K562 (cell line): ENCODE data around the gene SLC12A9. TPM values are rescaled to one million over a fixed set of nuclear protein-coding genes. Genes with fewer than 3 reads are reported as not detected.

Source experiments
- ARID3A ChIP-seq: IDR thresholded peaks from 2 replicates; pipeline ENCODE4 v1.6.1; 2012; ENCODE audit warnings: low read depth, low read length, improper control_type of control experiment, borderline replicate concordance
- ASH1L ChIP-seq: fragments of 450-650 bp; IDR thresholded peaks from 2 replicates; pipeline ENCODE4 v1.6.1; 2018; ENCODE audit warnings: borderline replicate concordance, mild to moderate bottlenecking, low read depth; ENCODE audit not compliant: partially characterized antibody
- CC2D1A ChIP-seq: fragments of 450-650 bp; IDR thresholded peaks from 2 replicates; pipeline ENCODE4 v1.6.1; 2017; ENCODE audit warnings: mild to moderate bottlenecking
- KLF6 ChIP-seq: fragments of 250-450 bp; sonication (Bioruptor Pico); IDR thresholded peaks from 2 replicates; pipeline ENCODE4 v1.4.0; 2020; ENCODE audit warnings: mild to moderate bottlenecking, moderate library complexity, borderline replicate concordance
- MAFG ChIP-seq: fragments of 450-650 bp; conservative IDR thresholded peaks from 2 replicates; pipeline ENCODE4 v1.6.1; 2016; ENCODE audit warnings: missing genetic modification characterization, missing compliant biosample characterization
- NBN ChIP-seq: fragments of 450-650 bp; IDR thresholded peaks from 2 replicates; pipeline ENCODE4 v1.6.1; 2016; ENCODE audit warnings: low read depth, mild to moderate bottlenecking
- RBM15 ChIP-seq: fragments of 200-400 bp; formaldehyde crosslinking; IDR thresholded peaks from 2 replicates; pipeline ENCODE4 v1.6.1; 2018; ENCODE audit warnings: mild to moderate bottlenecking, low read length, moderate library complexity; ENCODE audit not compliant: insufficient read depth
- SIRT6 ChIP-seq: IDR thresholded peaks from one replicate; pipeline ENCODE4 v1.6.1; 2012; ENCODE audit warnings: low read depth, mild to moderate bottlenecking, control low read depth, inconsistent platforms, low read length, moderate library complexity
- SMARCC2 ChIP-seq: fragments of 450-650 bp; IDR thresholded peaks from 2 replicates; pipeline ENCODE4 v1.6.1; 2017; ENCODE audit warnings: antibody characterized with exemption, moderate library complexity, mild to moderate bottlenecking, low read depth
- TGIF2 ChIP-seq: sonication (generic); formaldehyde crosslinking; IDR thresholded peaks from 2 replicates; pipeline ENCODE4 v1.8.1; 2022; ENCODE audit warnings: mild to moderate bottlenecking, missing genetic modification reagents, moderate library complexity
- ZBTB1 ChIP-seq: sonication (generic); formaldehyde crosslinking; IDR thresholded peaks from 2 replicates; pipeline ENCODE4 v1.8.1; 2023; ENCODE audit warnings: missing genetic modification reagents, low read depth, mild to moderate bottlenecking, borderline replicate concordance
- ZBTB26 ChIP-seq: fragments of 450-650 bp; formaldehyde crosslinking; IDR thresholded peaks from 2 replicates; pipeline ENCODE4 v1.4.0; 2022; ENCODE audit warnings: missing genetic modification characterization
- ZBTB34 ChIP-seq: fragments of 250-450 bp; sonication (Bioruptor Pico); IDR thresholded peaks from 2 replicates; pipeline ENCODE4 v1.8.0; 2021; ENCODE audit warnings: mild to moderate bottlenecking, moderate library complexity
- ZNF140 ChIP-seq: fragments of 250-450 bp; sonication (Bioruptor Pico); IDR thresholded peaks from 2 replicates; pipeline ENCODE4 v1.8.0; 2021; ENCODE audit warnings: moderate library complexity, mild to moderate bottlenecking, inconsistent platforms
- ZNF175 ChIP-seq: fragments of 200-800 bp; sonication (Bioruptor generic); IDR thresholded peaks from 2 replicates; pipeline ENCODE4 v1.6.1; 2016; ENCODE audit warnings: low read depth, mild to moderate bottlenecking, missing genetic modification characterization, missing compliant biosample characterization
- ZNF224 ChIP-seq: sonication (generic); formaldehyde crosslinking; IDR thresholded peaks from 2 replicates; pipeline ENCODE4 v1.8.0; 2022; ENCODE audit warnings: mild to moderate bottlenecking, missing genetic modification reagents
- ZNF354B ChIP-seq: fragments of 250-450 bp; sonication (Bioruptor Pico); IDR thresholded peaks from 2 replicates; pipeline ENCODE4 v1.4.0; 2020
- ZNF408 ChIP-seq: fragments of 250-450 bp; sonication (Bioruptor Pico); IDR thresholded peaks from 2 replicates; pipeline ENCODE4 v1.4.0; 2020; ENCODE audit warnings: low read depth, mild to moderate bottlenecking, moderate library complexity
- ZNF57 ChIP-seq: fragments of 450-650 bp; formaldehyde crosslinking; IDR thresholded peaks from 2 replicates; pipeline ENCODE4 v1.4.0; 2020; ENCODE audit warnings: mild to moderate bottlenecking, moderate library complexity
- polyA plus RNA-seq, 8 experiments: library from polyadenylated mRNA; depleted of rRNA in 4 of 8; stranded (reverse) in 5 of 8; unstranded in 3 of 8; fragments of >200 nt; fragmentation: Nextera tagmentation in 2 of 8; fragmentation: Illumina TruSeq in 1 of 8; extraction: Ambion mirVana in 2 of 8; extraction: Trizol in 1 of 8; gene quantifications; 2 replicates each; pipeline versions ENCODE4 v1.2.1 to v1.2.3, GENCODE V29; 2011 to 2014; ENCODE audit warnings: inconsistent platforms in 1 of 8, missing spikeins in 1 of 8
- total RNA-seq, 7 experiments: library from RNA; depleted of rRNA in 6 of 7; stranded (reverse); fragments of >200 nt in 6 of 7; fragmentation: Illumina TruSeq in 2 of 7; extraction: Trizol in 2 of 7; gene quantifications; 2 replicates each; pipeline versions ENCODE4 v1.2.1 to v1.2.3, GENCODE V29; 2011 to 2021; ENCODE audit warnings: low replicate concordance in 1 of 7
- TF ChIP-seq, protein P1 (sequence below): fragments of 450-650 bp; formaldehyde crosslinking; IDR thresholded peaks from 2 replicates; pipeline ENCODE4 v1.4.0; 2022; ENCODE audit warnings: missing genetic modification characterization
- TF ChIP-seq, protein P2 (sequence below): fragments of 450-650 bp; IDR thresholded peaks from one replicate; pipeline ENCODE4 v1.6.1; 2018; ENCODE audit warnings: mild to moderate bottlenecking, moderate library complexity; ENCODE audit not compliant: partially characterized antibody

The SLC12A9 gene
- total and polyA plus RNA-seq, 9 of the 15 experiments (the other 6 are each of a cell fraction or from before 2014, with no cell fraction given), result 0.06 to 20.2 (median 10.7) TPM

DNA sequence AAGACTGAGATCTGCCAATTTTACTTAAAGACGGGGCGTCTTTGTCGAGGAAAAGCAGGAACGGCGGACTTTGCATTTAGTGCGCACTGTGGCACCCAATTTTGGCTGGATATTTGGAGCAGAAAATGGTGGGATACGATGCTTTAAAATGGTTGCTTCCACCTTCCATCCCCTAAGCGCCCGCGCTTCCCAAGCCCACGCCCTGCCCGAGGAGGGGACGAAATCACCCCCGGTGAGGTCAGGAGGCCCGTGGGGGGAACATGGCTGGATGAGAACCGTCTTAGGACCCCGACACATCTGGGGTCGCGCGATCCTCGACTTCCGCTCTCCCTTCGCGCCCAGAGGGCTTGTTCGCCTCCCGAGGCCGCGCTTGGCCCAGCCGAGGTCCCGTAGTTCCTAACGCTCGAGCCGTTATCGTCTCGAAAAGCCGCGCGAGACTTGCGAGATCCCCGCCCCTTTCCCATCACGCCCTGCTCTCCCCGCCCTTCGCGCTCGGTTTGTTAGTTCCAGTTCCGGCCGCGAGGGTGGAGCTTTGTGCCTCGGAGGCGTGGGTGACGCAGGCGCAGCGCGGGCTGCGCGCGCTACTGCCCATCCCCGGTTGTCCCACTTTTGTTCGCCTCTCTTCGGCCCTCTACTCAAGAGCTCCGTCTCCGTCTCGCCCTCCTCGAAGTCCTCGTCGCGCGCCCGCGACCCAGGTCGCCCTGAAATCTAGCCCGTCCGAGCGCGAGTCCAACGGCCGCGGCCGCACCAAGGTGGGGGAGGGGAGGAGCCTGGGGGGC lies 22.3 kb downstream of the SLC12A9 start, which contains the start of gene SRRT (continued):
- no peak for TF ChIP-seq MAFG (tag)
- peak; percentile 96 for TF ChIP-seq ZBTB26 (CRISPR knock-in tag)
- peak; percentile 88 for TF ChIP-seq ZNF175 (CRISPR knock-in tag)
- TF ChIP-seq SIRT6, result no peak
- TF ChIP-seq ZNF57 (CRISPR knock-in tag), result no peak
- no peak for TF ChIP-seq ZNF224 (CRISPR knock-in tag)
- peak; percentile 66; the same call in 1 of the 2 replicates for TF ChIP-seq TGIF2
- TF ChIP-seq ZBTB34 (CRISPR knock-in tag), result no peak
- TF ChIP-seq, protein P1, sequence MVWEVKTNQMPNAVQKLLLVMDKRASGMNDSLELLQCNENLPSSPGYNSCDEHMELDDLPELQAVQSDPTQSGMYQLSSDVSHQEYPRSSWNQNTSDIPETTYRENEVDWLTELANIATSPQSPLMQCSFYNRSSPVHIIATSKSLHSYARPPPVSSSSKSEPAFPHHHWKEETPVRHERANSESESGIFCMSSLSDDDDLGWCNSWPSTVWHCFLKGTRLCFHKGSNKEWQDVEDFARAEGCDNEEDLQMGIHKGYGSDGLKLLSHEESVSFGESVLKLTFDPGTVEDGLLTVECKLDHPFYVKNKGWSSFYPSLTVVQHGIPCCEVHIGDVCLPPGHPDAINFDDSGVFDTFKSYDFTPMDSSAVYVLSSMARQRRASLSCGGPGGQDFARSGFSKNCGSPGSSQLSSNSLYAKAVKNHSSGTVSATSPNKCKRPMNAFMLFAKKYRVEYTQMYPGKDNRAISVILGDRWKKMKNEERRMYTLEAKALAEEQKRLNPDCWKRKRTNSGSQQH (CRISPR knock-in tag), result peak; percentile 96
- TF ChIP-seq KLF6 (CRISPR knock-in tag), result peak; percentile 32; the same call in 1 of the 2 replicates
- TF ChIP-seq, protein P2, sequence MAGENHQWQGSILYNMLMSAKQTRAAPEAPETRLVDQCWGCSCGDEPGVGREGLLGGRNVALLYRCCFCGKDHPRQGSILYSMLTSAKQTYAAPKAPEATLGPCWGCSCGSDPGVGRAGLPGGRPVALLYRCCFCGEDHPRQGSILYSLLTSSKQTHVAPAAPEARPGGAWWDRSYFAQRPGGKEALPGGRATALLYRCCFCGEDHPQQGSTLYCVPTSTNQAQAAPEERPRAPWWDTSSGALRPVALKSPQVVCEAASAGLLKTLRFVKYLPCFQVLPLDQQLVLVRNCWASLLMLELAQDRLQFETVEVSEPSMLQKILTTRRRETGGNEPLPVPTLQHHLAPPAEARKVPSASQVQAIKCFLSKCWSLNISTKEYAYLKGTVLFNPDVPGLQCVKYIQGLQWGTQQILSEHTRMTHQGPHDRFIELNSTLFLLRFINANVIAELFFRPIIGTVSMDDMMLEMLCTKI, result no peak
- TF ChIP-seq ZNF140, result no peak
- TF ChIP-seq RBM15, result no peak
- TF ChIP-seq ZNF408 (CRISPR knock-in tag), result no peak
- no peak for TF ChIP-seq ARID3A
- peak; percentile 83 for TF ChIP-seq NBN
- 0 out of 2 replicates have a peak, but pooled peaks have one; percentile 16 for TF ChIP-seq ZBTB1 (CRISPR knock-in tag)
- peak; percentile 89 for TF ChIP-seq CC2D1A
- TF ChIP-seq SMARCC2, result no peak
- no peak for TF ChIP-seq ASH1L
- TF ChIP-seq ZNF354B (CRISPR knock-in tag), result no peak
